ENCODE data around the gene SLF1. TPM values are rescaled to one million over a fixed set of nuclear protein-coding genes. Genes with fewer than 3 reads are reported as not detected.

SLF1 gene
- total RNA-seq, 2 donors from 2014 or later, result 2.3 to 11.2 TPM

DNA sequence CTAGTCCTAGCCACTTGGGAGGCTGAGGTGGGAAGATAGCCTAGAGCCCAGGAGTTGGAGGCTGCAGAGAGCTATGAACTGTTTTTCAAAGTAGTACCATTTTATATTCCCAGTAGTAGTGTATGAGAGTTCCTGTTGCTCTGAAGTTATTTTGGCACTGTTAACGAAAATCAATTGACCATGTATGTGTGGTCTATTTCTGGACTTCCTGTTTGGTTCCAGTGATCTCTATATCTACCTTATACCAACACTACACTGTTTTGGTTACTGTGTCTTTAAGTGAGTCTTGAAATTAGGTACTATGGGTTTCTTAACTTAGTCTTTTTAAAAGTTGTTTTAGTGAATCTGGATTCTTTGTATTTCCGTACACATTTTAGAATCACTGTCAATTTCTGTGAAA, 13.6 kb downstream of the SLF1 start:
- Histone ChIP-seq H3K27me3 (no peaks in the 10 kb centered on the region), H3K4me3 (no peak overlapping the region), H3K4me1 (no peaks in the 10 kb centered on the region), H3K9me3 (no peaks in the 10 kb centered on the region), H3K36me3 (replicated peaks in 1 of 2; ENCODE audit: insufficient read depth in 1 of 2, low read depth in 2 of 2) (no peaks in the 10 kb centered on the region), H3K27ac (no peak overlapping the region)
- intact Hi-C loops (cut with DNase I), result no loop called here
- 66 to 80% methylated on average over 2 of the region's 2 CpGs for WGBS, 2 donors
- TF ChIP-seq, protein P1, sequence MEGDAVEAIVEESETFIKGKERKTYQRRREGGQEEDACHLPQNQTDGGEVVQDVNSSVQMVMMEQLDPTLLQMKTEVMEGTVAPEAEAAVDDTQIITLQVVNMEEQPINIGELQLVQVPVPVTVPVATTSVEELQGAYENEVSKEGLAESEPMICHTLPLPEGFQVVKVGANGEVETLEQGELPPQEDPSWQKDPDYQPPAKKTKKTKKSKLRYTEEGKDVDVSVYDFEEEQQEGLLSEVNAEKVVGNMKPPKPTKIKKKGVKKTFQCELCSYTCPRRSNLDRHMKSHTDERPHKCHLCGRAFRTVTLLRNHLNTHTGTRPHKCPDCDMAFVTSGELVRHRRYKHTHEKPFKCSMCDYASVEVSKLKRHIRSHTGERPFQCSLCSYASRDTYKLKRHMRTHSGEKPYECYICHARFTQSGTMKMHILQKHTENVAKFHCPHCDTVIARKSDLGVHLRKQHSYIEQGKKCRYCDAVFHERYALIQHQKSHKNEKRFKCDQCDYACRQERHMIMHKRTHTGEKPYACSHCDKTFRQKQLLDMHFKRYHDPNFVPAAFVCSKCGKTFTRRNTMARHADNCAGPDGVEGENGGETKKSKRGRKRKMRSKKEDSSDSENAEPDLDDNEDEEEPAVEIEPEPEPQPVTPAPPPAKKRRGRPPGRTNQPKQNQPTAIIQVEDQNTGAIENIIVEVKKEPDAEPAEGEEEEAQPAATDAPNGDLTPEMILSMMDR (IDR thresholded peaks at IDR 0.05), result no peak
- no peak for TF ChIP-seq POLR2A (IDR thresholded peaks at IDR 0.05)
- ATAC-seq (no peak), DNase-seq (no peak)

DNA sequence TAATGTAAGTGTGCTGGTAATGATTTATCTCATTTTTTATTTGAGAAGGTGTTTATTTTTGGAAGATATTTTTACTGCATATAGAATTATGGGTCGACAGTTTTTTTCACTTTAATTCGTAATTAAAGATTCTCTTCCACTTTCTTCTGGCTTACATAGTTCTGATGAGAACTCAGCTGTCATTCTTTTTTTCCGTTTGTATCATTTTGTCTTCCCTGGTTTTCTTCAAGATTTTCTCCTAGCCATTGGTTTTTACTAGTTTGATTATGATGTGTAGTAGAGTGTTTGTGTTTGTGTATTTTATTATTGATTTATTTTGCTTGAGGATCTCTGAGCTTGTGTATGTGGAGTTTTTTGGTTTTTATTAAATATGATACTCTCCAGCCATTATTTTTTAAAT, 21.7 kb downstream of the SLF1 start:
- no peak overlapping the region for H3K4me3 ChIP-seq
- no peak for DNase-seq
- H3K9me3 ChIP-seq, result no peaks in the 10 kb centered on the region
- ATAC-seq, result no peak
- intact Hi-C loops (cut with DNase I), result no loop called here
- no peaks in the 10 kb centered on the region for H3K4me1 ChIP-seq
- H3K27me3 ChIP-seq, result no peaks in the 10 kb centered on the region
- no peak for TF ChIP-seq POLR2A (IDR thresholded peaks at IDR 0.05)
- TF ChIP-seq, protein P1 (IDR thresholded peaks at IDR 0.05), result no peak
- H3K27ac ChIP-seq, result no peak overlapping the region
- H3K36me3 ChIP-seq (replicated peaks in 1 of 2; ENCODE audit: insufficient read depth in 1 of 2, low read depth in 2 of 2), result no peaks in the 10 kb centered on the region
- WGBS, 2 donors, result 94 to 100% methylated on average over 3 of the region's 3 CpGs

DNA sequence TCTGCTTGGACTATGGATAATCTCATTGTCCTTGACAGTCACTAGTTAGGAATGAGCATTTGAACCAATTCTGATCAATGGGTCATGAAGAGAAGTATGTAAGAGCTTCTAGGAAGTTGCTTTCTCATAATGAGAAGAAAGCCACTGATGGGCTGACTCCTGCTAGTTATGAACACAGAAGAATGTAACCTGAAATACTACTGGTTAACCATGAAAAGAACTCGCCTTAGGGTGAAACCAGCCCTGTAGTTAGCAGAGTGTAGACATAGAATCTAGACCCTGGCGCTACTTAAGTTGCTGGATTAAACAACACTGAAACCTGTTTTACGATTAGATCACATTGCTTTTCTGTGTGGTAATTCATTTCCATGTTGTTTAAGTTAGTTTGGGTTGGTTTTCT, 26.6 kb downstream of the SLF1 start:
- intact Hi-C loops (cut with DNase I), result no loop called here
- DNase-seq (no peak), ATAC-seq (no peak)
- Histone ChIP-seq H3K27ac (no peak overlapping the region), H3K4me1 (no peaks in the 10 kb centered on the region), H3K9me3 (no peaks in the 10 kb centered on the region), H3K4me3 (no peak overlapping the region), H3K27me3 (no peaks in the 10 kb centered on the region), H3K36me3 (replicated peaks in 1 of 2; ENCODE audit: insufficient read depth in 1 of 2, low read depth in 2 of 2) (no peaks in the 10 kb centered on the region)
- TF ChIP-seq, protein P1 (IDR thresholded peaks at IDR 0.05), result no peak
- TF ChIP-seq POLR2A (IDR thresholded peaks at IDR 0.05), result no peak
- 93 to 94% methylated on average over 3 of the region's 3 CpGs for WGBS, 2 donors

DNA sequence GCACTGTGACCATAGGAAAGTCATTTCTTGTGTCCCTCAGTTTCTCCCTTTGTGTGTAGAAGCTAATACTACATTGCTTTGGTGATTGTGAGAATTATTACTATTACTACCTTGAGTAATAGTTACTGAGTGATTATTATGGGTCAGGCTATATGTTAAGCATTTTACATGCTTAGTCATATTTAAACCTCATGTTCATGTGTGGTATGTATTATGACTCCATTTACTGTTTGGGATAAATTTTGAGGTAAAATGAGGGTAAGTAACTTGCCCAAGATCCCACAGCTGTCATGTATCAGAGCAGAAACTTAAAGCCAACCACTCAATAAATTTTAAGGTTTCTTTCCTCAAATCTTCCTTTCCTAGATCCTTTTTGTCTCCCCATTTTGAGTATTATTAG, 28.3 kb downstream of the SLF1 start:
- H3K4me1 ChIP-seq, result no peaks in the 10 kb centered on the region
- H3K4me3 ChIP-seq, result no peak overlapping the region
- no peak for TF ChIP-seq POLR2A (IDR thresholded peaks at IDR 0.05)
- TF ChIP-seq, protein P1 (IDR thresholded peaks at IDR 0.05), result no peak
- H3K36me3 ChIP-seq (replicated peaks in 1 of 2; ENCODE audit: insufficient read depth in 1 of 2, low read depth in 2 of 2), result no peaks in the 10 kb centered on the region
- H3K9me3 ChIP-seq, result no peaks in the 10 kb centered on the region
- no peaks in the 10 kb centered on the region for H3K27me3 ChIP-seq
- intact Hi-C loops (cut with DNase I), result no loop called here
- DNase-seq (no peak), ATAC-seq (no peak)
- H3K27ac ChIP-seq, result no peak overlapping the region

DNA sequence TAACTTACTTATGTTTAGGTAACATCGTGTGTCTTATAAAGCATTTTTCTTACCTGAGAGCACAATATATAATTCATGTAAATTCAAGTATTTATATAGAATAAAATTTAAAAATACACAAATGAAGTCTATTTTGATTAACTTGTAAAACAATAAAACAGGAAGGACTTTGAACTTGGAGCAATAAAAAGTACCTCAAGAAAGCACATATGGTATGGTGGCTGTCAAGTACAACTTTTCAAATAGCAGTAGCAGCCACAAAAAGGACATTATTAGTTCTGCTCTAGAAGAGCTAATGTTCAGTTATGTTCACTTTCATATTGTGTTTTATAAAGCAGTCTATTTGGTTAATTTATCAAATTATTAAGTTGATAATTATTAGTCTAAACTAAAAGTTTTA, 31.4 kb downstream of the SLF1 start:
- H3K4me1 ChIP-seq, result no peaks in the 10 kb centered on the region
- no peak for ATAC-seq
- no peaks in the 10 kb centered on the region for H3K27me3 ChIP-seq
- H3K4me3 ChIP-seq, result no peak overlapping the region
- no peak overlapping the region for H3K27ac ChIP-seq
- intact Hi-C loops (cut with DNase I), result no loop called here
- WGBS, 2 donors, result 95% methylated on average over 1 of the region's 1 CpG
- H3K36me3 ChIP-seq (replicated peaks in 1 of 2; ENCODE audit: insufficient read depth in 1 of 2, low read depth in 2 of 2), result no peaks in the 10 kb centered on the region
- H3K9me3 ChIP-seq, result no peaks in the 10 kb centered on the region
- TF ChIP-seq, protein P1 (IDR thresholded peaks at IDR 0.05), result no peak
- TF ChIP-seq POLR2A (IDR thresholded peaks at IDR 0.05), result no peak
- no peak for DNase-seq

Data from body of pancreas (tissue), 4 donors.